ENCODE data around the gene PARM1. TPM values are rescaled to one million over a fixed set of nuclear protein-coding genes. Genes with fewer than 3 reads are reported as not detected.

PARM1 gene
- total RNA-seq, 1 donor from 2014 or later, result 65.2 TPM

Other genes starting within 250 kb of the PARM1 start
- gene BTC, start 138.6 kb upstream of the PARM1 start, total RNA-seq, result not detected

All from Right ventricle myocardium superior (tissue), 1 donor.